ENCODE results near the gene WASF2.
"Not testable (repeated sequence)": the region's sequence is repeated elsewhere in the genome, so short reads cannot be mapped to it uniquely, and the experiment has no call there.

The WASF2 gene, protein sequence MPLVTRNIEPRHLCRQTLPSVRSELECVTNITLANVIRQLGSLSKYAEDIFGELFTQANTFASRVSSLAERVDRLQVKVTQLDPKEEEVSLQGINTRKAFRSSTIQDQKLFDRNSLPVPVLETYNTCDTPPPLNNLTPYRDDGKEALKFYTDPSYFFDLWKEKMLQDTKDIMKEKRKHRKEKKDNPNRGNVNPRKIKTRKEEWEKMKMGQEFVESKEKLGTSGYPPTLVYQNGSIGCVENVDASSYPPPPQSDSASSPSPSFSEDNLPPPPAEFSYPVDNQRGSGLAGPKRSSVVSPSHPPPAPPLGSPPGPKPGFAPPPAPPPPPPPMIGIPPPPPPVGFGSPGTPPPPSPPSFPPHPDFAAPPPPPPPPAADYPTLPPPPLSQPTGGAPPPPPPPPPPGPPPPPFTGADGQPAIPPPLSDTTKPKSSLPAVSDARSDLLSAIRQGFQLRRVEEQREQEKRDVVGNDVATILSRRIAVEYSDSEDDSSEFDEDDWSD

DNA sequence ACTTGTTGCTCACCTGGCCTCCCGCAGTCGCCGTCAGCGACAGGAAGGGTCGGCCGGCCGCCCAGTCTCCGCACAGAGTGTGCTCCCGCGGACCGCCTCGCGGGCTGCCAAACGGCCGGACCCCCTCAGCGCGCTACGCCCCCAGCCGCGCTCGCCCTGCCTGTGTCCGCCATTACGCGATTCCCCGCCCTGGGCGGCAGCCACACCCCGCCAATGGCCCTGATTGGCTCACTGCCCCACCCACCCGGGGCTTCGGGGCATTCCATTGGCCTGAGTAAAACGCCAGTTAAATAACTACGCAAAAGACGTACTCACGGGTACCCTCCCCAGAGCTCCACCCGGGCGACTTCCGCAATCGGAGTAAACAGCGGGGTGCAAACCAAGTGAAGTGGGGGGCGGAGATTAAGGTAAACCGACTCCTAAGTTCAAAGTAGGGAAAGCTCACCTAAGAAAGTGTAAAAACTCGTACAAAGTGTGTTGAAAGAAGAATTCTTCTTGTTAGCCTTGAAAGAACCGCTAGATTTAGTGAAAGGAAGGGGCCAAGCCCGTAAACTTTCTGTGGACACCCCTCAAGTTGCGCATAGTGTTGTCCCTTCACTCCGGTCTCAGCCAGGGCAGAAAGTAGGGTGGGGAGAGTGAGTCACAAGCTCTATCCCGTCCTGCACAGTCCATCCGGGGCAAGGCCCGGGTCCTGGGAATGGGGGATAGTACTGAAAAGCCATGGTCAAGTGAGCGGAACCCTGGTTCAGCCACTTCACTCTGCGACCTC lies at the start of gene WASF2:
Gene WASF2, minus strand, starts transcription at position 195 of the 769 bp plus-strand sequence. CDS start 61,277 bp downstream, outside the sequence.
- peak; percentile 87 for DNase-seq

DNA sequence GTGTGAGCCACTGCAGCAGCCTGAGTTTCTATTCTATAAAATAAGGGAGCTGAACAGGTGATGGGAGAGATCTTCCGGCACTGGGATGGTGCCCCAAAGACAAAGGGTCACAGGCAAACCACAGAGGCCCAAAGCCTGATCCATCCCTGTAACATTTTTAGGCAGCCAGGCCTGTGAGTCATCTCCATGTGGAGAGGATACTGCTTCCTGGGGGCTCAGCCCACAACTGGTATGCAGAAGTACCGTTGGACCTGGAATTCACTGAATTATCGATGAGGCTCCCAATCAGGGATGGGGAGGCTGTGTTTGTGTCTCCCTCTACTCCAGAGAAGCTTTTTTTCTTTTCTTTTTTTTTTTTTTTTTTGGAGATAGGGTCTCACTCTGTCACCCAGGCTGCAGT lies 48.8 kb upstream of the WASF2 start:
- DNase-seq = no peak

DNA sequence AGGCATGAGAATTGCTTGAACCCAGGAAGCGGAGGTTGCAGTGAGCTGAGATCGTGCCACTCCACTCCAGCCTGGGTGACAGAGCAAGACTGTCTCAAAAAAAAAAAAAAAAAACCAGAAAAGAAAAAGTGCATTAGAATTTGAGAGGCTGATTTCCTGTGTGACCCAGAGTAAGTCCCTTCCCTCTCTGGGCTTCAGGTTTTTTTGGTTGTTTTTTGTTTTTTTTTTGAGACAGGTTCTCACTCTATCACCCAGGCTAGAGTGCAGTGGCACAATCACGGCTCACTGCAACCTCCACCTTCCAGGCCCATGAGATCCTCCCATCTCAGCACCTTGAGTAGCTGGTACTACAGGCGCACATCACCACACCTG lies 48.3 kb upstream of the WASF2 start:
- DNase-seq = not testable (repeated sequence)

DNA sequence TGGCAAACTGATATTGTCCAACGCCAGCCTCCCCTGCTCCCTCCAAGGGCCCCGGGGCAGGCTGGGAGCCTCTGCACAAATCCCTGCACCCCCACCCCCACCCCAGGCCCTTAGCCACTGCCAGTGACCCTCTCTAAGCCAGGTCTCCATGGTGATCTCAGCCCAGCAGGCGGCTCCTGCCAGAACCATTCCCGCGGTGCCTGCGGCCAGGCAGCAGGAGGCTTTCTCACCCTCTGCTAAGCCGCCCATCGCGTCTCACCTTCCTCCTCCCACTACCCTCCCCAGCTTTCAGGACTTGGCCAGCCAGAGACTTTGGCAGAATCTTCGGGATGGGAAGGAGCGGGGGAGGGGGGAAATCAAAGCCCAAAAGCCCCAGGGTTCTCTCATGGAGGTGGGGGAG lies 46.8 kb upstream of the WASF2 start:
- DNase-seq = no peak

DNA sequence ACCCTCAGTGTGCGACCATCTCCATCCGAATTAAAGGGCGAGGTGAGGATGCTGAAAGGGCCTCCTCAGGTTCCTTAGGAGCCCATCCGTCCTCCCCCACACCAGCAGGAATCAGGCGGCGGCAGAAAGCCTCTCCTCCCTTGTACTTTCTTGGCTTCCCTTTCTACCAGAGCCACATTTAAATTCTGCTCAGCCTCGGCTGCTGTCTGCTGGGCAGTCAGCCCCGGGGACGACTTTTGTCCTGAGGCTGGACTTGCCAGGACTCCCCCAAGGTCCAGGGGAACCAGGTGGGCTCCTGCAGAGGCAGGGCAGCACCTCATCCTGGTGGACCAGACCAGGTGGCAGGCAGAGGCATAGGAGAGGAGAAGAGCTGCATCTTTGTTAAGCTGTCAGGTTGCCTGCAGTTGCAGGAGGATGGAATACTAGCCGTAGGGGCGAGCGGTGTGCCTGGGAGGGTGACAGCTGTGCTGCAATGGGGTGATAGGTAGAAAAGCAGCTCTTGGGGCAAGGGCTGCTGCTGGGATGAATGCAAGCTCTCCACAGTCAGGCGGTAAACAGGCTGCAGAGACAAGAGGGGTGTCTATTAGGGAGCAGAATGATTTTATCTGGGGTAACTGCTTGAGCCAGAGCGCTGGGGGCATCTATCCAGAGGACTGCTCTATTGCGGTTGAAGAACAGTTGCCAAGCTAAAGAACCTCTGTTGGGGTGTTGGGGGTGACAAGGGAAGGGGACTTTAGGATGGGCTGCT lies 46.2 kb upstream of the WASF2 start:
- DNase-seq = no peak

DNA sequence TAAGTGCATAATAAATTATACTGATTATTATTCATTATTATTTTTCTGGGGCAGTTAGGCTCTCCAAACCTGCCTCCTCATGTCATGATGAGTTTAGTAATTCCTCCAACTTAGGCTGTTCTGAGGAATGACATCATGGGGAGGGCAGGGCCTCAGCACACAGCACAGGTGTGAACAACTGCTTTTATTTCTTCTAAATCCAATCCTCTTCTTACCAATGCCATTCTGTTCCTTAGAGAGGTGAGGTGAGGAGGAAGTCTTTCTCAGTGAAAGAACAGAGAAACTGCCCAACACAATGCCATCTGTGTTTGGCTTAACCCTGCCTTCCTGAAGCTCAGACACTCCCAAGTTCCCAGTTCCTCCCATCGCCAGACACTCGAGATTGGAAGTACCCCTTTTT lies 45.4 kb upstream of the WASF2 start:
- DNase-seq = no peak

DNA sequence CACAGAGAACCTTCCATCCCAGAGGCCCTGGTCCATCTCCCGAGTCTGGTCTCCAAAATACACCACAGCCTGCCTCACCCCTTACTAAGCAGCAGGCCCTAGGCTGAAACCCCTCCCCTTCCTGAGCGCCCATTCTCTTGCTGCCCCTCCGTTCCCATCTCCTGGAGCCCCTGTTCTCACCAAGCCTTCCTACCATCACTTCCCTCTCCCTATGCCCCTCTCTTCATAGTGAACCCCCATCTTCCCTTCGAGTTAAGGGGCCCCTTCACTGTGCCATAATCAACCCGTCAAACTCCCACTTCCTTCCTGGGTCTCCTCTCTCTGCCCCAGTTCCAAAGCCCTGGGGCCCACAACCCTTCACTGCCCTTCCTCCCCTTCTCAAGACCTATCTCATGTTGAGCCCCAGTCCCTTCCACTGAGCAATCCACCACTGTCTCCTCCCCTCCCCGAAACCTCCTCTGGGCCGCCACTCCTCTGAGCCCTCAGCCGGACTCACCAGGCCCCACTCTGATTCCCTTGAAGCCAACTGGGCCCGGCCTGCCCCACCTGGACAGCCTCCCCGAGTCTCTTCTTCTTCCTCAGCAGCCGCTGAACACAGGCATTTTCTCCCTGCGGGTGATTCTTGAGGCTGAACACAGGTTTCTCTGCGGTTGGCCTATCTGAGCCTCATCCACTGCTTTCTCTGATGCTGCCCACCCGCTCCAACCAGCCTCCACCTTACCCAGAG lies 42.2 kb upstream of the WASF2 start:
- DNase-seq = no peak

DNA sequence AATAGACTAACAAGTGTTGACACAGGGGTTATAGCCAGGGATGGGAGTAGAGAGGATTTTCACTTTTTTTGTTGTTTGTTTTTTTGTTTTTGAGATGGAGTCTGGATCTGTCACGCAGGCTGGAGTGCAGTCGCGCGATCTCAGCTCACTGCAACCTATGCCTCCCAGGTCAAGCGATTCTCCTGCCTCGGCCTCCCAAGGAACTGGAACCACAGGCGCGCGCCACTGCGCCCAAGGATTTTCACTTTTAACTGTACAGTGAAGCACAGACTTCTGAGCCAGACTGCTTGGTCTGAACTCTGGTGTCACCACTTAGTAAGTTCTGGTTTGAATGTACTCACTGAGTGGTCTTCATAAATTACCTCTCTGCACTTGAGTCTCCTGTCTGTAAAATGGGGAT lies 40.2 kb upstream of the WASF2 start:
- no peak for DNase-seq

DNA sequence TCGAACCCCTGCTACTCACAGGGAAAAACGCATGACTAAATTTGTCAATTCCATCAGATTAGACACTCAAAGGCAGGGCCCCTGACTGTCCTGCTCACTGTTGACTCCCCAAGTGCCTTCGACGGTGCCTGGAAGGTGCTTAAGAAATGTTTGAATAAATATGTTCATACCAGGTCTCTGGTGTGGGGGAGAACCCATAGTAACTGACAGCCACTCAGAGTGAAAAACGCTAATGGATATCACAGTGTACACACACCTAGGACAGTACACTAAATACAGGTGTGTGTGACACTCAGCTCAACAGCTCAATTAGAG lies 39.7 kb upstream of the WASF2 start:
- DNase-seq = no peak

DNA sequence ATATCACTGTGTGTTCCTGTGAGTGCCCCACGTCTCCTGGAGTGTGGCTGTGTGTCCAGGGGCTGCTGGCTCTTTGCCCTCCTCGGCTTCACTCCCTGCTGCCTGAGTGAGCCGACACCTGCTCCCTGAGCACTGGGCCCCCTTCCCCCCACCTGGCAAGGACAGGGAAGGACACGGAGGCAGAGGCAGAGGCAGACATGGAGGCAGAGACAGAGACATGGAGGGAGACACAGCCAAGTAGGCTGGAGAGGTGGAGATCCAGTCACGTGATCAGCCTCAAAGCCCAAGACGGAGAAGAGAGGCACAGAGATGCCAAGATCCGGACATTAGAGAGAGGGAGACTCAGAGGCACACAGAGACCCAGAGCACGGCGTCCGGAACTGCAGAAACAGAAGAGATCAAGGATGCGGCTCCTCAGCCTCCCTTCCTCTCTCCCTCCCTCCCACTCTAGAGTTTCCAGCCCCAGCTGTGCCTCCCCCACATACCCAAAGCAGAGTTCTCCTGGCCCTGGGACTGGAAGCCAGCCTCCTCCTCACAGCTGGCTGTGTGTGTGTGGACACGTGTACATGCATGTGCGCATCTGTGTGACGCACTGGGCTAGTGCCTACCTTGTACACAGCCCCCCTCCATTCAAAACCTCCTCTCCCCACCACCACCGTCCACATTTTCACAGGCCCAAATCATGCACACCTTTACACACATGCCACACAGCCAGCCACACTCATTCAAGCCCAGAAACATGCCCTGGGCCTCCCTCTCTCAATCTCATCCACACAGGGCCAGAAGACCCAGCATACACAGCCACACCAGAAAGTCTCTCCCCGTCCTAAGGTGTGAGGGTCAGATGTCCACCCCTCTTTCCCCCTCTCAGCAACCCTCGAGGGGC lies 39.1 kb upstream of the WASF2 start:
- peak; percentile 24 for DNase-seq

DNA sequence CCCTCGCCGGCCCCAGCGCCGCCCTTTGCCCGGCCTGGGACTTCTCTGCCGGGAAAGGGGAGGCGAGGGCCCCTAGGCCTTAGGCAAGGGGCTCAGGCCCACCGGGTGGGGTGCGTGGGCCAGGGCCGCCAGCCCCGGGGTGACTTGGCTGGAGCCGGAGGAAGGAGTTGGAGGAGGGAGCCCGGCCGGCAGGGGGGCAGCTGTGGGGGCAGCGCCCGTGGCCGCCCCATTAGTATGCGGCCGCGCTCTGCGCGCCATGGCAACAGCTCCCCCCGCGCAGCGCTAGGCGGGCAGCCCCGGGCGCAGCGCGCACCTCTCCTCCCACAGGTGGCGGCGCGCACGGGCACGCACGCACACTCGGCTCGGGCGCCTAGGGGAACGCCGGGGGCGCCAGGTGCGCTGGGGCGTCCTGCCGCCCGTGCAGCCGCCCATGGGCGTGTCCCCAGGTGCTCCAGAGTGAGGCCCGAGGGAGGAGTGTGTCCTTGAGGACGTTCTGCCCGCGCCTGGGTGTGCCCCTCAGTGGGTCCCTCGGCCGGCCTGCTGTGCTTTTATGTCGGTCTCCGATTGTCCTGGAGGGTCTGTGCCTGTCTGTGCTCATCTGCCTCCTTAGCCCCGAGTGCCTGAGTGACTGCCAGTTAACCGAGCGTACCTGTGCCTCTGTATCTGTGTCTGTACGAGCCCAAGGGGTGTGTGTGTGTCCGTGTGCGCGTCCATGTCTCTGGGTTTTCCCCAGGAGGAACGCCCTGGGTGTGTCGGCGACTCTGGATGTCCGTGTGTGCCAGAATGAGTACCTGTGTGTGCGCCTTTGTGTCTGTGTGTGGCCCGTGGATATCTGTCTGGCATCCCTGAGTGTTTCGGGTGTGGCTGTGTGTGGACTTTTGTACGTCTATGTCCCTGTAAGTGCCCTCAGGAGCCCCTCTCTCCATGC lies 38.2 kb upstream of the WASF2 start:
- peak; percentile 85 for DNase-seq

DNA sequence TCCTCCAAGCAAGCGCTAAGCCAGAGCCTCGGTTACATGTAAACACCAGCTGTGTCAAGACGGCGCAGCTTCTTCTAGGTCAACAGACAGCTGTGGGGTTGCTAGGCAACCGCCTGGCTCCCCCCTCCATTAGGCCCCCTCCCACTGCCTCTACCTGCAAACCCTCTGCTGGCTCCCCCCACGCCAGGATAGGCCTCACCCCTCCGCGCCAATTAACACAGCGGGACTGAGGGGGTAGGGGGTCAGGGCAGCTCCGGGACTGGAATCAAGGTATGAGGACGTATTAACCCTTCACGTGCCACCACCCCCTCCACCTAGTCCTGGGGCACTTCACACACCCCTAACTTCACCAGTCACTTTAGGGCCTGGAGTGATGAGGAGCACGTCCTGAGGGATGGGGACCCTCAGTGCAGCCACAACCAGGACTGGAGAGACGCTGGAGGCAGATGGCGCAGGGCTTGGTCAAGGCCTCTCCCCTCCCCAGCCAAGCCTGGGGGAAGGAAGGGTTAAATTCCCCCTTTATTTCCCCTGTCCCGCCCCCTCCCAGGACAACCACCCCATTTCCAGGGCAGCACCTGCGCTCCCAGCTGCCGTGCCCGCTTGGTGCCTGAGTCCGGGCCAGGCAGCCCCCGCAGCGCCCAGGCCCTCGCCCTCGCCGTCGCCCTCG lies 37.4 kb upstream of the WASF2 start:
- peak; percentile 84 for DNase-seq

DNA sequence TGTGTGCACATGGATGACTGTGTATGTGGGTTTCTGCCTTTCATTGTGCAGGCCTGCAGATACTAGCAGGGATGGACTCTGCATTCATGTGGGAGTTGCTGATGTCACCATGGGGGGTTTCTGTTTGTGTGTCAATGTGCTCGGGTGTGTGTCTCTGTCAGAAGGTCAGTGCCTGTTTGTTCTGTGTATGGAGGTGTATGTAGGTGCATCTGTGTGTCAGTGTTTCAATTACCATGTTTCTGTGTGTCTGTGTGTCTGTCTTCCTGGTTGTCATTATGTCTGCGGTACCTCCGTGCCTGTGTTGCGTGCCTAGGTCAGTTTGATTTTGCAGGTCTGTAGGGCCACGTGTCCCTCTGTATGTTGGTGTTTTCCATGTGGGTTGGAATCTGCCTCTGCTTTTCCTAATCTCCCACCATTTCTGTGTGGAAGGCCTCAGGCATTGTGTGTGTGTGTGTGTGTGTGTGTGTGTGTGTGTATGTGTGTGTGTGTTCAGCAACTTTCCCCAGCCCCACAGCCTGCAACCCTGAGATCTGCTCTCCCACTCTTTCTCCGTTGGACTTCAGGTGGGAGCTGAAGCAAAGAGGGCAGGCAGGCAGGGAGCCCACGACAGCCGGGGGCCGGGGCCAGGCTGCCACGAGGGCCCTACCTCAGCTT lies 36.7 kb upstream of the WASF2 start:
- no peak for DNase-seq

DNA sequence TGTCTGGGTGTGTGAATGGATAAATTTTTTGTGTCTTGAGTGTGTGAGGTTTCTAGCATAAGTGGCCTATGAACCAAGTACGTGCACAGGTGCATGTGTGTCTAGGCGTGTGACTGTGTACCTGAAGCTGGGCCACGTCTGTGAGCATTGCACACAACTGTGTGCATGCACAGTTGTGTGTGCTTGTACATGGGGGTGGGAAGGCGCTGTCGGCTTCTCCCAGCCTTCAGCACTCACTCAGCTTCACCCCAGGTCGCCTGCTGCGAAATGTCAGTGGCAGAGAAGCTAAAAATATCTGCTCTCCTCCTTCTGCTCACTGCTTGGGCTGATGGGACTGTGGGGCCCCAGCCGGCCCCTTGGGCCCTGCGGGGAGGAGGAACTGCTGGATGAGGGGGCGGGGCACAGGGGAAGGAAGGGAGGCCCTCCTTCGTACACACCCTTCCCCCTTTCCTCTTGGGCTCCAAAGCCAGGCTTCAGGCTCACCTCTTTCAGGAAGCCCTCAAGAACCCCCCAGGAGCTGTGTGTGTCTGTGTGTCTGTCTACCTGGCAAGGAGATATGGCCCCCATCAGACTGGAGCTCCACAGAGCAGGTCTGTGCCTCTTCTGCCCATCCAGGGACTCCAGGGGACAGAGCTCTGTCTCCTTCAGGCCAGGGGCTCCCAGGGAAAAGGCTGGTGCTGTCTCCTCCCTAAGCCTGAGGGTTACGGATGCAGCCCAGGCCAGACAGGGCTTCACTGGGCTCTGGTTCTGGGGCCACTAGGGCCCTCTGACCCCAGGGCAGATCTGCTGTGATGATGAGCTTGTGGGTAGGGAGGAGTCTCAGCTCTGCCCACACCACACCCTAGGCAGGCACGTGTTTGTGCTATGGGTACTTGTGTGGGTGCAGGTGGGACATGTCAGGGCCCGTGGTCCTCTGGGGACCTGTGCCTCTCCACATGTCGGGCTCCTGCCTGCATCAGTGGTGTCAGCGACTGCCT lies 35.6 kb upstream of the WASF2 start:
- DNase-seq = no peak

DNA sequence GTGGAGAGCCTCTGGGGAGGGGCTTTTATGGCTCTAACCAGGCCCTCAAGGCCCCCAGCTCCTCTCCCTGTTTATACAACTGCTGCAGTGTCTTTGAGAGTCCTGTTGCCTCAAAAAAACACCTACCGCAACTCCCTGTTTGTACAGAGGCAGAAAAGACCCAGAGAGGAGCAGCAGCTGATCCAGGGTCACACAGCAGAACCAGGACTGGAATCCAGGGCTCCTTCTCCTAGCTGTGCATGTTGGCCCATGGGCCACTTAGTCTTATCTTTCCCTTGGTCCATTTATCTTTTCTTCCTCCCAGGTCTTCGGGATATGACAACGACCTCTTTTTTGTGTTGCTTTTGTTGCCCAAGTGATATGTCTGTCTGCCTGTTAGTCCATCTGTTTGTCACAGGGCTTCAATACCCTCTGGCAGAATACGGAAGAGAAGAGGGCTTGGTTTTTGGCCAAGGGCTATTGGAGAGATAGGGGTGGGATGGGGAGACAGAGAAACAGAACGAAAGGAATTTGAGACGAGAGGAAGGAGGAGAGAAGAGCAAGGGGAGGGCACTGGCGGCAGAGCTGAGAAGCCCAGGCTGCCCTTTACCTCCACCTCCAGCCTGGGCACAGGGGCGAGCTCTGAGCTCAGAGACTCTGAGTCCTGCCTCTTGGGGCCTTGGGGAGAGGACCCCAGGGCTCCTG lies 33.5 kb upstream of the WASF2 start:
- DNase-seq = no peak

DNA sequence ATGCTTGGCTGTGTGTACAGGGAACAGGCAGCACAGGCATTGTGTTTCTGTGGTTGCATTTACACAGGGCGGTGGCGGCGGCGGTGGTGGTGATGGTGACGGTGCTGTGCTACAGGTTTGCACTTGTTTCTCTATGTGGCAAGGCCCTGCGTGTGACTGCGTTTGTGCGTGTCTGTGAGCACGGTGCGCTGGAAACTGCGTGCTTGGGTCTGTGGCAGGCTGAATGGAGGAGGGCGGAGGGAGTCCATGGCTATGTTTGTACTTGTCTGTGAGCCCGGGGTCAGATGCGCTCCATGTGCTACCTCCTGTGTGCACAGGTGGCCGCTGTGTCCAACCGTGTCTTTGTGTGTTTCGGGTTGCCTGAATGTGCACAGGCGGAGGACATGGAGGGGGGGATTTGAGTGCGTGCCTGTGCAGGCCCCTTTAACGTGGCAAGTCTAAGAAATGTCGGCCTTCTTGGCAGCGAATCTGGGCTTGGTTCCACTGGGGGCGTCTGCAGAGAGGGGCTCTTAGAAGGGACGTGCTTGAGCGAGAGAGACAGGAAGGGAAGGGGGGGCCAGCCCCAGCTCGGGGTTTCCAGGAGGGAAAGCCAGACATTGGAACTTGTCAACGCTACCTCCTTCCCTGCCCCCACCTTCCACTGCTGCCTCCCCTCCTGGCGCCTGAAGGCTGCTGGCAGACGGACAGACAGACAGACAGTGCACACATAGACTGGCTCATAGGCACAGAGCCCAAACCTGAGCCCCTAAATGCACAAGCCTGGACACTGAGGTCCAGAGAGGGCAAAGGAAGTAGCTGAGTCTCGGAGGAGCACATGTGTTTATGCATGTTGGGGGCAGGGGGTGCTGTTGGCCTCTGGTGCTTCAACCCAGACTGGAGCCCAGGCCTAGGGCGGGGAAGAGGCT lies 32.7 kb upstream of the WASF2 start:
- peak; percentile 39 for DNase-seq
